Endothelial cell of umbilical vein (primary cell): Measurements from ENCODE around the gene PPFIA2. TPM values are rescaled to one million over a fixed set of nuclear protein-coding genes. Genes with fewer than 3 reads are reported as not detected.

Experiments
- BruUV-seq: library from RNA; stranded (reverse); fragments of 400-500 nt; replicated peaks from 2 replicates; lab custom pipeline; 2021; lab: Mats Ljungman, UMichigan
- CTCF ChIA-PET: fragments of 300-600, 350-600 bp; sonication (Branson Sonifier 250); formaldehyde crosslinking; loops from one replicate; lab custom pipeline; 2021; ENCODE audit warnings: antibody characterized with exemption, inconsistent platforms; lab: Charles Lee
- POLR2A ChIA-PET: fragments of 300-600, 350-600 bp; sonication (Branson Sonifier 250); formaldehyde crosslinking; loops from one replicate; lab custom pipeline; 2021; ENCODE audit warnings: antibody characterized with exemption, inconsistent platforms; lab: Charles Lee
- DNase-seq: peaks from one replicate; pipeline ENCODE4 v3.0.0-alpha.2; 2011; ENCODE audit warnings: low read depth, low spot score
- FAIRE-seq: peaks from 2 replicates; lab custom pipeline; 2011; peaks lifted over from hg19 to GRCh38; lab: Jason Lieb, UNC
- H2AFZ ChIP-seq: 2 replicates; pipeline ENCODE4 v1.6.0; 2012; ENCODE audit warnings: low read depth, low read length, control low read depth, inconsistent platforms
- H3K27ac ChIP-seq: 2 replicates; pipeline ENCODE4 v1.5.1; 2011; ENCODE audit warnings: low read depth, mild to moderate bottlenecking, control low read depth, low read length, moderate library complexity; ENCODE audit not compliant: insufficient read depth
- H3K27me3 ChIP-seq, 2 experiments: 2 replicates each; pipeline versions ENCODE4 v1.6.0 to v1.6.1; 2011; ENCODE audit warnings: low read length in 2 of 2, mixed read lengths in 1 of 2; ENCODE audit not compliant: control insufficient read depth in 2 of 2, insufficient read depth in 2 of 2
- H3K36me3 ChIP-seq, 2 experiments: 2 replicates in 1 of 2; 3 replicates in 1 of 2; pipeline ENCODE4 v1.5.1; 2011; ENCODE audit warnings: low read length in 2 of 2, mild to moderate bottlenecking in 1 of 2, moderate library complexity in 1 of 2; ENCODE audit not compliant: control insufficient read depth in 2 of 2, insufficient read depth in 2 of 2; ENCODE audit errors: extremely low read depth in 1 of 2
- H3K4me1 ChIP-seq: 3 replicates; pipeline ENCODE4 v1.5.1; 2011; ENCODE audit warnings: mild to moderate bottlenecking, low read length; ENCODE audit not compliant: control insufficient read depth, insufficient read depth; ENCODE audit errors: extremely low read depth
- H3K4me2 ChIP-seq: 2 replicates; pipeline ENCODE4 v1.6.1; 2011; ENCODE audit warnings: low read length, control low read depth, mixed read lengths; ENCODE audit not compliant: insufficient read depth
- H3K4me3 ChIP-seq, 3 experiments: fragments of 200-600 bp in 1 of 3; sonication (generic), shearing (Covaris generic) in 1 of 3; replicated peaks in 1 of 3; 2 replicates each; pipeline ENCODE4 v1.5.1; 2011 to 2016; ENCODE audit warnings: control low read depth in 3 of 3, low read length in 3 of 3, mild to moderate bottlenecking in 2 of 3, inconsistent platforms in 1 of 3, low read depth in 1 of 3, moderate library complexity in 1 of 3; ENCODE audit not compliant: insufficient read depth in 1 of 3
- H3K79me2 ChIP-seq: 2 replicates; pipeline ENCODE4 v1.6.0; 2012; ENCODE audit warnings: low read length, inconsistent platforms; ENCODE audit not compliant: control insufficient read depth, insufficient read depth
- H3K9ac ChIP-seq: replicated peaks from 2 replicates; pipeline ENCODE3; 2011; ENCODE audit warnings: low read length, control low read depth; ENCODE audit not compliant: insufficient read depth; ENCODE audit errors: extremely low read depth
- H3K9me1 ChIP-seq: replicated peaks from 3 replicates; pipeline ENCODE4 v1.6.0; 2011; ENCODE audit warnings: mild to moderate bottlenecking, low read length; ENCODE audit not compliant: control insufficient read depth, insufficient read depth; ENCODE audit errors: extremely low read depth
- H3K9me3 ChIP-seq: replicated peaks from 2 replicates; pipeline ENCODE4 v1.5.1; 2012; ENCODE audit warnings: low read length, inconsistent platforms; ENCODE audit not compliant: control insufficient read depth, insufficient read depth
- H4K20me1 ChIP-seq: replicated peaks from 2 replicates; pipeline ENCODE3; 2011; ENCODE audit warnings: mild to moderate bottlenecking, low read length; ENCODE audit not compliant: control insufficient read depth, insufficient read depth; ENCODE audit errors: extremely low read depth
- CTCF ChIP-seq, 2 donors: IDR thresholded peaks; 1 replicate in 1 of 2; 2 replicates in 1 of 2; pipeline ENCODE4 v1.5.1; 2011; ENCODE audit warnings: low read length in 2 of 2, mild to moderate bottlenecking in 2 of 2, moderate library complexity in 2 of 2, control low read depth in 1 of 2, inconsistent platforms in 1 of 2, low read depth in 1 of 2; ENCODE audit not compliant: insufficient read depth in 1 of 2; ENCODE audit errors: extremely low read depth in 1 of 2
- EZH2 ChIP-seq: IDR thresholded peaks from 2 replicates; pipeline ENCODE4 v1.6.1; 2012; ENCODE audit warnings: borderline replicate concordance, low read depth, mild to moderate bottlenecking, moderate library complexity, low read length, inconsistent platforms; ENCODE audit not compliant: severe bottlenecking
- FOS ChIP-seq: IDR thresholded peaks from 2 replicates; pipeline ENCODE4 v1.6.1; 2011; ENCODE audit warnings: mild to moderate bottlenecking, low read length, moderate library complexity, borderline replicate concordance; ENCODE audit not compliant: insufficient read depth
- GATA2 ChIP-seq: IDR thresholded peaks from 2 replicates; pipeline ENCODE4 v1.7.0; 2011; ENCODE audit warnings: low read depth, mild to moderate bottlenecking, moderate library complexity, mixed read lengths, low read length; ENCODE audit not compliant: insufficient read length, insufficient read depth
- JUN ChIP-seq: IDR thresholded peaks from 2 replicates; pipeline ENCODE4 v1.6.1; 2011; ENCODE audit warnings: borderline replicate concordance, low read depth; ENCODE audit not compliant: insufficient read length, insufficient read depth
- MAX ChIP-seq: IDR thresholded peaks from 2 replicates; pipeline ENCODE4 v1.6.1; 2011; ENCODE audit not compliant: insufficient read depth, insufficient read length
- MYC ChIP-seq: IDR thresholded peaks from one replicate; pipeline ENCODE4 v1.6.1; 2011; ENCODE audit warnings: mild to moderate bottlenecking, low read depth, low read length
- POLR2A ChIP-seq: IDR thresholded peaks from 2 replicates; pipeline ENCODE4 v1.6.1; 2012; ENCODE audit warnings: low read depth, mild to moderate bottlenecking, control low read depth, low read length
- POLR2AphosphoS5 ChIP-seq: IDR thresholded peaks from 2 replicates; pipeline ENCODE4 v1.6.1; 2012; ENCODE audit warnings: low read depth, mild to moderate bottlenecking, control low read depth, low read length, moderate library complexity; ENCODE audit not compliant: insufficient read depth
- dilution Hi-C: fragments of 300-500 bp; cut with MboI; formaldehyde crosslinking; loops from one replicate; pipeline ENCODE4 v1.15.0; 2019; ENCODE audit warnings: low sequenced_read_pairs; ENCODE audit not compliant: extremely low pct_ligation_motif_present
- intact Hi-C: fragments of 100-400 bp; cut with micrococcal nuclease; formaldehyde crosslinking; loops from one replicate; pipeline ENCODE4 v1.10.0; 2022
- polyA plus RNA-seq, 4 experiments: library from polyadenylated mRNA; depleted of rRNA in 3 of 4; stranded (reverse) in 3 of 4; unstranded in 1 of 4; fragments of >200 nt; gene quantifications; 2 replicates each; pipeline versions ENCODE4 v1.2.1 to v1.2.3, GENCODE V29; 2011 to 2012; ENCODE audit warnings: missing spikeins in 1 of 4
- total RNA-seq: library from RNA; stranded (reverse); gene quantifications from 2 replicates; pipeline ENCODE4 v1.2.3, GENCODE V29; 2021

PPFIA2 gene
- total and polyA plus RNA-seq, 2 donors (not counting 3 experiments of a cell fraction or from before 2014, with no cell fraction given): not detected

GRCh38 chr12:81212996-81213696 lies 546.0 kb downstream of the PPFIA2 start:
- no peaks in the 10 kb centered on the region for H3K27me3 ChIP-seq
- no peak overlapping the region for H3K27ac ChIP-seq
- H3K9ac ChIP-seq: no peak overlapping the region
- DNase-seq: no peak
- intact Hi-C loops (loop anchor here (5.0 kb wide), 1 partner anchor 136 kb away; the partner anchor contains the start of gene ACSS3), dilution Hi-C loops (no loop called here)
- ChIA-PET CTCF (no interaction called here), POLR2A (no interaction called here)
- H3K4me2 ChIP-seq: no peak overlapping the region
- H3K9me3 ChIP-seq: no peaks in the 10 kb centered on the region
- H3K4me1 ChIP-seq: peaks cover 19% of the 10 kb centered on the region
- no peaks in the 10 kb centered on the region for H3K9me1 ChIP-seq
- no peaks in the 10 kb centered on the region for H3K36me3 ChIP-seq
- no peak for FAIRE-seq
- BruUV-seq: no TSS peak
- no peaks in the 10 kb centered on the region for H4K20me1 ChIP-seq
- TF ChIP-seq JUN (no peak), POLR2AphosphoS5 (no peak), EZH2 (no peak), MAX (no peak), POLR2A (no peak), FOS (no peak), MYC (no peak), GATA2 (no peak), CTCF (IDR thresholded peaks at IDR 0.05; ENCODE audit: extremely low read depth in 1 of 2, insufficient read depth in 1 of 2, low read depth in 1 of 2, low read length in 2 of 2) (no peak)
- H3K4me3 ChIP-seq: no peak overlapping the region
- H3K79me2 ChIP-seq: no peaks in the 10 kb centered on the region
- no peak overlapping the region for H2AFZ ChIP-seq
